ENCODE measurements around the gene LAMTOR1.

Gene LAMTOR1

DNA sequence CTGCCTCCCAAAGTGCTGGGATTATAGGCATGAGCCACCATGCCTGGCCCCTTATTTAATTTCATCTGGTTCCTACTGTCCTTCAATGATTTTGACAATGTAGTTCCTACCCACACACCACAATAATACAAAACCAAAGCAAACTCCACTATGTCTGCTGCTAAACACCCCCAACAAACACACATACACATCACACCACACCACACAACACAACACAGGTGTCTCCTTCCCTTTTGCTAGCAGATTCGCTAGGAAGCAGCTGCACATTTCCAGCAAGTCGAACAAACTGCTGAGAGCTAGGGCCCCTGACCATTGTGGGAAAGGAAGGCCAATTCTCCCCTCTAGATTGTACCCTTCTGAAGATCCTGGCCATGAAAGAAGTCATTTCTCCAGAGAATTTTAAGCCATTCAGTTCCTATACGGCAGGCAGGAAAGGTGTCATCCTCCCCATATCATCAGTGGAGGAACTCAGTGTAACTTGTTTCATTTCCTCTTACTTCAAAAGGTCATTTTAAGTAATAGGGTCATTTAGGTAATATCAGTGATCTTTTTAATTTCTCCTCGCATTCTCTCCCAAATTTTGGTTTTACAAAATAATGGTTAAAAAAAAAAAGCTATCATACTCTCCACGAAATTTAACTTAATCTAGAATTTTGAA is 41.2 kb downstream of the LAMTOR1 start:
- H3K36me3 ChIP-seq (ENCODE audit: insufficient read depth, low read length) = no peaks in the 10 kb centered on the region
- H3K9ac ChIP-seq (ENCODE audit: low read depth, low read length) = no peak overlapping the region
- peaks cover 4% of the 10 kb centered on the region; the same call in 1 of the 2 replicates for H3K4me1 ChIP-seq (ENCODE audit: insufficient read depth, low read length)
- no peaks in the 10 kb centered on the region for H3K9me3 ChIP-seq (ENCODE audit: control insufficient read depth, insufficient read depth, low read length)

- no peak overlapping the region for H3K9ac ChIP-seq (ENCODE audit: low read depth, low read length)
- no peaks in the 10 kb centered on the region for H3K9me3 ChIP-seq (ENCODE audit: control insufficient read depth, insufficient read depth, low read length)
- H3K4me1 ChIP-seq (ENCODE audit: insufficient read depth, low read length) = peaks cover 9% of the 10 kb centered on the region
- H3K36me3 ChIP-seq (ENCODE audit: insufficient read depth, low read length) = no peaks in the 10 kb centered on the region
Observed at GRCh38 chr11:72058416-72059034, 44.6 kb downstream of the LAMTOR1 start.

GRCh38 chr11:72048766-72049460 is 54.2 kb downstream of the LAMTOR1 start:
- H3K4me1 ChIP-seq (ENCODE audit: insufficient read depth, low read length) = no peaks in the 10 kb centered on the region
- no peaks in the 10 kb centered on the region for H3K9me3 ChIP-seq (ENCODE audit: control insufficient read depth, insufficient read depth, low read length)
- no peaks in the 10 kb centered on the region for H3K36me3 ChIP-seq (ENCODE audit: insufficient read depth, low read length)
- no peak overlapping the region for H3K9ac ChIP-seq (ENCODE audit: low read depth, low read length)

Measured in ES-I3 (cell line).